Measurements from ENCODE around the gene SUPT6H.
"Not testable (repeated sequence)": the region's sequence is repeated elsewhere in the genome, so short reads cannot be mapped to it uniquely, and the experiment has no call there.

Gene SUPT6H

GRCh38 chr17:28720997-28721329, 59.0 kb downstream of the SUPT6H start:
- DNase-seq: not testable (repeated sequence)

DNA sequence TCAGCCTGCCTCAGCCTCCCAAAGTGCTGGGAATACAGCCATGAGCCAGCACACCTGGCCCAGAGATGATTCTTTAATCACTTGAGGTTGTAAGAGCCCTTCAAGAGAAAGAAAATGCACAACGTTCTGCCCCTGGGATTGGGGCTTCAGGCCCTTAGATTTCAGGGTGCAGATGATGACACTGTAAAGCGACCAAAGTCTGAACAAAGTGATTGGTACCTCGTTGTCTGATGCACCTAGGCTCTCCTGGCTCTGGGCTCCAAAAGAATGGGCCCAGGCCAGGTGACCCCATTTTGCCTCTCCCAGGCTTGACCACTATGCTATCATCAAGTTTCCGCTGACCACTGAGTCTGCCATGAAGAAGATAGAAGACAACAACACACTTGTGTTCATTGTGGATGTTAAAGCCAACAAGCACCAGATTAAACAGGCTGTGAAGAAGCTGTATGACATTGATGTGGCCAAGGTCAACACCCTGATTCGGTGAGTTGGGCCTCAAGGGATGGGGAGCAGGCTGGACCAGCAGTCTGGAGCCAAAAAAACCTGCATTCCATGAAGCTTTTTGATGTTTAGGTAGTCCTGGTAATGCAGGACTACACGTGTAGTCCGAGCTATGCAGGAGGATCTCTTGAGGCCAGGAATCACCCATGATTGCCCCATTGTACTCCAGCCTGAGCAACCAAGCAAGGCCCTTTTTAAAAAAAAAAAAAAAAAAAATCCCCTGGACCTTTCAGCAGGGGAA, 60.6 kb downstream of the SUPT6H start:
- DNase-seq: no peak

DNA sequence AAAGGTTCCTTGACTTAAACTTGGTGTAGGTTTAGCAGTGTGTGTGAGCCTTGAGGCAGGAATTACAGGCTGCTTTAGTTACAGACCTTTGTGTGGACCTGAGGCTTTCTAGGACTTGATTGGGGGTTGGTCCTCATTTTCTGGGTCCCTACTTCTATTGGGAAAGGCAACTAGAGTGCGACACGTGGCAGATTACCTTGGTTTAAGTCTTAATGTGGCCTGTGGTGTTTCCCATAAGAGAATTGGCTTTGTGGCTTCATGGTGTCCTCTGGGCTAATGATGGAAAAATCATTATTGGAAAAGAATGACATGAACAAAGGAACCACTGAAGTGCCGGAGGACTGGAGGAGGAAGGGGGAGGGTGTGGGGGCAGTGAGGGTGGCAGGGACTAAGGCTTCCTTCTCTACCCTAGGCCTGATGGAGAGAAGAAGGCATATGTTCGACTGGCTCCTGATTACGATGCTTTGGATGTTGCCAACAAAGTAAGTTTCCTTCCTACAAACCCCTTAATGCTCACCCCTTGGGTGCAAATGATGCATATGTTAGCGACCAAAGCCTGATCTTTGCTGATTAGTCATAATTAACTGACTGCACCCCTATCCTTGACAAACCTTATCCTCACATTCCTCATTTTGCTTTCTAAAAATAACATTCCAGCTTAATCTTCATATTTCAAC, 61.3 kb downstream of the SUPT6H start:
- no peak for DNase-seq

GRCh38 chr17:28723836-28724499, 62.0 kb downstream of the SUPT6H start:
- DNase-seq: not testable (repeated sequence)

GRCh38 chr17:28724500-28725165, 62.6 kb downstream of the SUPT6H start:
- DNase-seq: no peak

DNA sequence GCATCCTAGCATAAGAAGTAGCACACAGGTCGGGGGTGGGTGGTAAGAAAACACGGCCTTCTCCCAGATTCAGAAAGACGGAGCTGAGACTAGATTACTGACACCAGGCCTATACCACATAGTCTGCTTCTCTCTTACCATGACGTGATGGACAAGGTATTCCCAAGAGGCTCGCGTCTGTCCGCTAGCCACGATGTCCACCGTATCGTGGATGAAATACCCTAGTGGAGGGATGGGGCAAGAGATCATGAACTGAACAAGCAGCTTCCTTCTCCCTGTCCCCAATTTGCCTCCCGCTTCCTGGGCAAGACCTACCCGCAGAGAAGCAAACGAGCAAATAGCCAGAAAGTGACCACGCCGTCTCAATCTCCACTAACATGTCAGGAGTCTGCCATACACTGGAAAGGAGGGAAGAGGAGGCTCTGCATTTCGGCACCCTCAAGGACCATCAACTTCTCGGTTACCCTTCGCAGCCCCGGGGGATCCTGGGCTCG, 63.2 kb downstream of the SUPT6H start:
- peak; percentile 60 for DNase-seq

- DNase-seq: peak; percentile 80
Measured at GRCh38 chr17:28725660-28726225, 63.7 kb downstream of the SUPT6H start.

GRCh38 chr17:28726226-28726626, 64.2 kb downstream of the SUPT6H start, which contains the start of gene TLCD1:
TLCD1 (minus strand) TSS chr17:28726233; CDS start chr17:28726097, 136 bp downstream.
- DNase-seq: no peak

GRCh38 chr17:28726627-28727491, 64.9 kb downstream of the SUPT6H start:
- peak; percentile 98 for DNase-seq

GRCh38 chr17:28728364-28729200, 66.6 kb downstream of the SUPT6H start, which contains the start of gene NEK8:
NEK8 (plus strand) TSS chr17:28728788; CDS start chr17:28728814, 26 bp downstream.
- DNase-seq: peak; percentile 98

- no peak for DNase-seq
Measured at GRCh38 chr17:28729950-28730330, 67.9 kb downstream of the SUPT6H start.

GRCh38 chr17:28733346-28733745, 71.3 kb downstream of the SUPT6H start:
- no peak for DNase-seq

DNA sequence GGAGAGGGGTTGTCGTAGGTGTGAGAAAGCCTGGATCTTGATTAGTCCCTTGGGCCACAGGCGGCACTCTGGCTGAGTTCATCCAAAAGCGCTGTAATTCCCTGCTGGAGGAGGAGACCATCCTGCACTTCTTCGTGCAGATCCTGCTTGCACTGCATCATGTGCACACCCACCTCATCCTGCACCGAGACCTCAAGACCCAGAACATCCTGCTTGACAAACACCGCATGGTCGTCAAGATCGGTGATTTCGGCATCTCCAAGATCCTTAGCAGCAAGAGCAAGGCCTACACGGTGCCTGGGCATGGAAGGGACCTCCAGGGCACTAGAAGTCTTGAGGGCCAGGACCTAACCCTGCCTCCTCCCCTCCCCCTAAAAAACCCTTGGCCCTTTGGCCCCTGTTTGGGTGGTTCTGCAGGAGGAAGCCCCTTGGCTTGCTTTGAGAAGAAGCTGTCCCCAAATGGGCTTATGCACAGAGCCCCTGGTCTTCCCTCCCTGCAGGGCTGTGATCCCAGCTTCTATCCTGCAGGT, 72.8 kb downstream of the SUPT6H start:
- no peak for DNase-seq

DNA sequence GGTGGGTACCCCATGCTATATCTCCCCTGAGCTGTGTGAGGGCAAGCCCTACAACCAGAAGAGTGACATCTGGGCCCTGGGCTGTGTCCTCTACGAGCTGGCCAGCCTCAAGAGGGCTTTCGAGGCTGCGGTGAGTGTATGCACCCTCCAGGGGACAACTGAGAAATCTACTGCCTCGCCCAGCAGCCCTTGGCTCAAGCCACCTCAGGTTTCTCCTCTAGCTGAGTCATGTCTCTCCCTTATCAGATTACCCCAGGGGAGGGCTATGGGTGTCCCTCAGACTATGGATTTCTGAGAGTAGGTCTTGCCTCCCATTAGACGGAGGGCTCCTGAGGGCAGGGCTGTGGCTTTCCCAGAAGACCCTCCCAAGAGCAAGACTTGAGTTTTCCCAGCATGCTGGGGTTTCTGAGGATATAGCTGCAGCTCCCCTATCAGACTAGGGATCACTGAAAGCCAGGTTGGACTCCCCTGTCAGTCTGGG, 73.3 kb downstream of the SUPT6H start:
- no peak for DNase-seq

DNA sequence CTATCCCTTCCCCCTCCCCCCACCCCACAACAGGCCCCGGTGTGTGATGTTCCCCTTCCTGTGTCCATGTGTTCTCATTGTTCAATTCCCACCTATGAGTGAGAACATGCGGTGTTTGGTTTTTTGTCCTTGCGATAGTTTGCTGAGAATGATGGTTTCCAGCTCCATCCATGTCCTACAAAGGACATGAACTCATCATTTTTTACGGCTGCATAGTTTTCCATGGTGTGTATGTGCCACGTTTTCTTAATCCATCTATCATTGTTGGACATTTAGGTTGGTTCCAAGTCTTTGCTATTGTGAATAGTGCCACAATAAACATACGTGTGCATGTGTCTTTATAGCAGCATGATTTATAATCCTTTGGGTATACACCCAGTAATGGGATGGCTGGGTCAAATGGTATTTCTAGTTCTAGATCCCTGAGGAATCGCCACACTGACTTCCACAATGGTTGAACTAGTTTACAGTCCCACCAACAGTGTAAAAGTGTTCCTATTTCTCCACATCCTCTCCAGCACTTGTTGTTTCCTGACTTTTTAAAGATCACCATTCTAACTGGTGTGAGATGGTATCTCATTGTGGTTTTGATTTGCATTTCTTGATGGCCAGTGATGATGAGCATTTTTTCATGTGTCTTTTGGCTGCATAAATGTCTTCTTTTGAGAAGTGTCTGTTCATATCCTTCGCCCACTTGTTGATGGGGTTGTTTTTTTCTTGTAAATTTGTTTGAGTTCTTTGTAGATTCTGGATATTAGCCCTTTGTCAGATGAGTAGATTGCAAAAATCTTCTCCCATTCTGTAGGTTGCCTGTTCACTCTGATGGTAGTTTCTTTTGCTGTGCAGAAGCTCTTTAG, 74.1 kb downstream of the SUPT6H start:
- not testable (repeated sequence) for DNase-seq

DNA sequence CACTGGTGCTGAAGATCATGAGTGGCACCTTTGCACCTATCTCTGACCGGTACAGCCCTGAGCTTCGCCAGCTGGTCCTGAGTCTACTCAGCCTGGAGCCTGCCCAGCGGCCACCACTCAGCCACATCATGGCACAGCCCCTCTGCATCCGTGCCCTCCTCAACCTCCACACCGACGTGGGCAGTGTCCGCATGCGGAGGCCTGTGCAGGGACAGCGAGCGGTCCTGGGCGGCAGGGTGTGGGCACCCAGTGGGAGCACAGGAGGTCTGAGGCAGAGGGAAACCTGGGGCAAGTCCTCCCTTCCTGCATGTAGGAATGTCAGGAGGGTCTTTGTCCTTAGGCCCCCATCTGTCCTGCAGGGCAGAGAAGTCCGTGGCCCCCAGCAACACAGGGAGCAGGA, 75.3 kb downstream of the SUPT6H start:
- DNase-seq: no peak

DNA sequence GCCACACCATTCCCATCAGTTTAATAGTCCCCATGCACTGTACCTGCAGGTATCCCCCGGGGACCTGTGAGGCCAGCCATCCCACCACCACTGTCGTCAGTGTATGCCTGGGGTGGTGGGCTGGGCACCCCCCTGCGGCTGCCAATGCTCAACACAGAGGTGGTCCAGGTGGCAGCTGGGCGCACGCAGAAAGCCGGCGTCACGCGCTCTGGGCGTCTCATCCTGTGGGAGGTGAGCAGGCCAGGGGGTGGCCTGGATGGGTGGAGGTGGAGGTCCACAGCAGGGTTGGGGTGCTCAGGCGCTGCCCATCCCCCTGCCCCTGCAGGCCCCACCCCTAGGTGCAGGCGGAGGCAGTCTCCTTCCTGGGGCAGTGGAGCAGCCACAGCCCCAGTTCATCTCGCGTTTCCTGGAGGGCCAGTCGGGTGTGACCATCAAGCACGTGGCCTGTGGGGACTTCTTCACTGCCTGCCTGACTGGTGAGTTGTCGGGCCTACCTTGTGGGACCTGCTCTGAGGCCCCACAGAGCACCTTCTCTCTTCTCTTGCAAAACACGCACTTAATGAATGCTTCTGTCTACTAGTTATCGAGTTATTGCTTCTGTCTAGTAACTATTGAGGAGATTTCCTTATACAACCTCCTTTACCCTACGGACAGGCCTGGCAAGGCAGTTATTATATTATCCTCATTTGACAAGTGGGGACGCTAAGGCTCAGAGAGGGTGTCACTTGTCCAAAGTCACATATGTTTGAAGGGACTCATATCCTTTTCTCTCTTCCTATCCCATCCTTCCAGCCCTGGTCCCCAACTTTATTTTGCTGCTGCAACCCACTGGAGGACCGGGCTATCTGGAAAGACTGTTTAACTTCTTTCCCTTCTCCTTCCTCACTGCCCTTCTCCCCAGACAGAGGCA, 76.0 kb downstream of the SUPT6H start:
- DNase-seq: no peak

Measured in eye (tissue), 1 donor.